H9 (cell line): ENCODE measurements around the gene PNPLA4. TPM values are rescaled to one million over a fixed set of nuclear protein-coding genes. Genes with fewer than 3 reads are reported as not detected.

Experiments used
- DNase-seq: peaks from one replicate; pipeline ENCODE4 v3.0.0-alpha.2; 2017
- H2AFZ ChIP-seq: one replicate; pipeline ENCODE4 v1.6.1; 2013; ENCODE audit warnings: mild to moderate bottlenecking, low read length, control low read depth, moderate library complexity
- H2AK5ac ChIP-seq: 2 replicates; pipeline ENCODE4 v1.6.1; 2013; ENCODE audit warnings: low read length, control low read depth, mixed read lengths; ENCODE audit not compliant: insufficient read length
- H2BK120ac ChIP-seq: one replicate; pipeline ENCODE4 v1.6.1; 2013; ENCODE audit warnings: low read depth, mild to moderate bottlenecking, low read length, control low read depth, inconsistent platforms; ENCODE audit not compliant: poor library complexity, severe bottlenecking
- H2BK12ac ChIP-seq: 2 replicates; pipeline ENCODE4 v1.6.1; 2013; ENCODE audit warnings: low read length, control low read depth, mixed read lengths, low read depth; ENCODE audit not compliant: insufficient read length
- H2BK15ac ChIP-seq: 2 replicates; pipeline ENCODE4 v1.6.1; 2013; ENCODE audit warnings: low read depth, low read length, control low read depth
- H2BK20ac ChIP-seq: one replicate; pipeline ENCODE4 v1.6.1; 2013; ENCODE audit warnings: low read depth, mild to moderate bottlenecking, low read length, control low read depth, inconsistent platforms; ENCODE audit not compliant: poor library complexity, severe bottlenecking
- H2BK5ac ChIP-seq: 2 replicates; pipeline ENCODE4 v1.6.1; 2013; ENCODE audit warnings: low read length, control low read depth, mixed read lengths; ENCODE audit not compliant: insufficient read length
- H3K14ac ChIP-seq: 2 replicates; pipeline ENCODE4 v1.6.1; 2013; ENCODE audit warnings: low read length, control low read depth; ENCODE audit not compliant: insufficient read depth
- H3K18ac ChIP-seq: 2 replicates; pipeline ENCODE4 v1.6.1; 2013; ENCODE audit warnings: low read depth, mild to moderate bottlenecking, mixed read lengths, low read length, control low read depth; ENCODE audit not compliant: insufficient read length
- H3K23ac ChIP-seq: 2 replicates; pipeline ENCODE4 v1.6.1; 2013; ENCODE audit warnings: low read length, control low read depth, mixed read lengths, low read depth; ENCODE audit not compliant: insufficient read length
- H3K23me2 ChIP-seq: 2 replicates; pipeline ENCODE4 v1.6.1; 2013; ENCODE audit warnings: low read depth, mild to moderate bottlenecking, mixed read lengths, low read length, control low read depth; ENCODE audit not compliant: insufficient read length, poor library complexity, severe bottlenecking
- H3K27ac ChIP-seq: 2 replicates; pipeline ENCODE4 v1.5.1; 2013; ENCODE audit warnings: low read length, control low read depth, mixed read lengths, low read depth; ENCODE audit not compliant: insufficient read length
- H3K27me3 ChIP-seq: 2 replicates; pipeline ENCODE4 v1.6.1; 2013; ENCODE audit warnings: low read length, control low read depth, inconsistent platforms; ENCODE audit not compliant: insufficient read depth
- H3K4ac ChIP-seq: 2 replicates; pipeline ENCODE4 v1.6.1; 2013; ENCODE audit warnings: low read depth, mild to moderate bottlenecking, control low read depth, inconsistent platforms, low read length, moderate library complexity
- H3K4me1 ChIP-seq: 2 replicates; pipeline ENCODE4 v1.6.1; 2013; ENCODE audit warnings: low read length, control low read depth, inconsistent platforms; ENCODE audit not compliant: insufficient read depth
- H3K4me2 ChIP-seq: 2 replicates; pipeline ENCODE4 v1.6.1; 2013; ENCODE audit warnings: low read length, control low read depth, mixed read lengths; ENCODE audit not compliant: insufficient read length, insufficient read depth
- H3K56ac ChIP-seq: 2 replicates; pipeline ENCODE4 v1.6.1; 2013; ENCODE audit warnings: low read depth, mild to moderate bottlenecking, mixed read lengths, low read length, control low read depth; ENCODE audit not compliant: insufficient read length
- H3K79me1 ChIP-seq: 2 replicates; pipeline ENCODE4 v1.6.1; 2013; ENCODE audit warnings: low read depth, mild to moderate bottlenecking, moderate library complexity, low read length, control low read depth, inconsistent platforms; ENCODE audit not compliant: insufficient read depth, poor library complexity, severe bottlenecking
- H3K79me2 ChIP-seq: 2 replicates; pipeline ENCODE4 v1.6.1; 2013; ENCODE audit warnings: low read length, control low read depth, inconsistent platforms; ENCODE audit not compliant: insufficient read depth
- H3K9ac ChIP-seq: 2 replicates; pipeline ENCODE4 v1.6.1; 2013; ENCODE audit warnings: low read length, control low read depth, mixed read lengths; ENCODE audit not compliant: insufficient read length; ENCODE audit errors: extremely low read depth
- H3K9me3 ChIP-seq: one replicate; pipeline ENCODE4 v1.6.1; 2013; ENCODE audit warnings: low read depth, low read length, inconsistent platforms; ENCODE audit not compliant: control insufficient read depth
- H3T11ph ChIP-seq: one replicate; pipeline ENCODE4 v1.6.1; 2013; ENCODE audit warnings: mild to moderate bottlenecking, low read length, control low read depth, inconsistent platforms
- H4K20me1 ChIP-seq: one replicate; pipeline ENCODE4 v1.6.1; 2013; ENCODE audit not compliant: control insufficient read depth, insufficient read length, insufficient read depth
- H4K5ac ChIP-seq: 2 replicates; pipeline ENCODE4 v1.6.1; 2013; ENCODE audit warnings: low read depth, mild to moderate bottlenecking, mixed read lengths, low read length, control low read depth; ENCODE audit not compliant: insufficient read length
- H4K8ac ChIP-seq: replicated peaks from 2 replicates; pipeline ENCODE4 v1.6.1; 2013; ENCODE audit warnings: low read length, control low read depth, mixed read lengths, low read depth; ENCODE audit not compliant: insufficient read length
- H4K91ac ChIP-seq: 2 replicates; pipeline ENCODE4 v1.6.1; 2013; ENCODE audit warnings: low read depth, mild to moderate bottlenecking, moderate library complexity, mixed read lengths, low read length, control low read depth; ENCODE audit not compliant: insufficient read length
- H3K27ac Mint-ChIP-seq, 3 experiments: 2 replicates in 2 of 3; 3 replicates in 1 of 3; pipeline ENCODE4 v1.8.0; 2020 to 2021; ENCODE audit warnings: mixed read lengths in 3 of 3, mild to moderate bottlenecking in 1 of 3, moderate library complexity in 1 of 3
- H3K27me3 Mint-ChIP-seq: 2 replicates; pipeline ENCODE4 v1.8.0; 2021; ENCODE audit warnings: low read depth, mild to moderate bottlenecking, moderate library complexity, mixed read lengths
- H3K36me3 Mint-ChIP-seq, 3 experiments: 2 replicates in 2 of 3; 3 replicates in 1 of 3; pipeline ENCODE4 v1.8.0; 2020 to 2021; ENCODE audit warnings: low read depth in 3 of 3, mixed read lengths in 3 of 3; ENCODE audit not compliant: insufficient read depth in 1 of 3
- H3K4me1 Mint-ChIP-seq, 2 experiments: 2 replicates each; pipeline ENCODE4 v1.8.0; 2020; ENCODE audit warnings: mixed read lengths in 2 of 2
- H3K4me3 Mint-ChIP-seq, 2 experiments: 2 replicates in 1 of 2; 3 replicates in 1 of 2; pipeline ENCODE4 v1.8.0; 2020 to 2021; ENCODE audit warnings: mild to moderate bottlenecking in 2 of 2, mixed read lengths in 2 of 2, moderate library complexity in 1 of 2
- H3K9me3 Mint-ChIP-seq, 2 experiments: 2 replicates in 1 of 2; 3 replicates in 1 of 2; pipeline ENCODE4 v1.8.0; 2020; ENCODE audit warnings: mild to moderate bottlenecking in 2 of 2, mixed read lengths in 2 of 2, moderate library complexity in 1 of 2
- WGBS: extraction: QIAGEN DNeasy Blood & Tissue Kit; methylation state at CpG from one replicate; pipeline ENCODE4 v1.1.7; 2013; ENCODE audit warnings: missing lambda C conversion rate, low lambda C conversion rate, mixed read lengths; ENCODE audit not compliant: insufficient read length; ENCODE audit errors: extremely low coverage; 5-methylcytosine and 5-hydroxymethylcytosine counted together
- total RNA-seq: library from RNA; stranded (reverse); gene quantifications from 2 replicates; pipeline ENCODE4 v1.2.1, GENCODE V29; 2021
- TF ChIP-seq, protein P1 (sequence below): fragments of 200-600 bp; sonication (generic); conservative IDR thresholded peaks from 3 replicates; pipeline ENCODE4 v1.8.0; 2021; ENCODE audit warnings: antibody characterized with exemption, mild to moderate bottlenecking

The PNPLA4 gene
- total RNA-seq, 1 experiment from 2014 or later = 21.4 TPM

DNA sequence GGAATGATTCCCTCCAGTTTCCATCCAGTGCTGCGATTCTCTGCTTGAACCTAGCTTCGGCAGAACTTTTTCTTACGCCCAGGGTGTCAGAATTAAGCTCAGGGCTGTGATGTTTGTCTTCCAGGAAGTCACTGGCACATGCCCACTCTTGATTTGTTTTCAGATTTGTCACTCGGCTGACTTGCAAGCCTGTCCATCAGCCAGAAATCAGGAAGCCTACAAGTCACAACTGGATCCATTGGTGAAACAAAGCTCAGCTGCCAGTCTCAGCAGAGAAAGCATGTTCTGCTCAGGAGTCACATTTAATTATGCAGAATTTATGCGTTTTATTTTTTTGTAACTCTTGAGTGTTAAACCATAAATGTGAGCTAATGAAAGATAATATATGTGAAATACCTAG is 38.2 kb upstream of the PNPLA4 start:
- no peak overlapping the region for H3K9ac ChIP-seq
- H3K18ac ChIP-seq = no peak overlapping the region
- DNase-seq = no peak
- no peaks in the 10 kb centered on the region for H3K23me2 ChIP-seq
- H3K27me3 ChIP-seq = no peaks in the 10 kb centered on the region
- no peak overlapping the region for H2BK15ac ChIP-seq
- H3T11ph ChIP-seq = no peak overlapping the region
- no peaks in the 10 kb centered on the region for H4K20me1 ChIP-seq
- no peak overlapping the region for H2AK5ac ChIP-seq
- no peak overlapping the region for H3K4me2 ChIP-seq
- Mint-ChIP-seq H3K27me3 (no peaks in the 10 kb centered on the region; the same call in 1 of the 2 replicates), H3K4me1 (no peaks in the 10 kb centered on the region), H3K4me3 (no peak overlapping the region), H3K36me3 (peaks cover 0 to 3% (median 0%) of the 10 kb centered on the region in 3 experiments; a peak in 2 of 7 replicates), H3K27ac (no peak overlapping the region), H3K9me3 (peaks cover 2 to 4% of the 10 kb centered on the region in 2 experiments; a peak in 3 of 5 replicates)
- H3K9me3 ChIP-seq = no peaks in the 10 kb centered on the region
- TF ChIP-seq, protein P1, sequence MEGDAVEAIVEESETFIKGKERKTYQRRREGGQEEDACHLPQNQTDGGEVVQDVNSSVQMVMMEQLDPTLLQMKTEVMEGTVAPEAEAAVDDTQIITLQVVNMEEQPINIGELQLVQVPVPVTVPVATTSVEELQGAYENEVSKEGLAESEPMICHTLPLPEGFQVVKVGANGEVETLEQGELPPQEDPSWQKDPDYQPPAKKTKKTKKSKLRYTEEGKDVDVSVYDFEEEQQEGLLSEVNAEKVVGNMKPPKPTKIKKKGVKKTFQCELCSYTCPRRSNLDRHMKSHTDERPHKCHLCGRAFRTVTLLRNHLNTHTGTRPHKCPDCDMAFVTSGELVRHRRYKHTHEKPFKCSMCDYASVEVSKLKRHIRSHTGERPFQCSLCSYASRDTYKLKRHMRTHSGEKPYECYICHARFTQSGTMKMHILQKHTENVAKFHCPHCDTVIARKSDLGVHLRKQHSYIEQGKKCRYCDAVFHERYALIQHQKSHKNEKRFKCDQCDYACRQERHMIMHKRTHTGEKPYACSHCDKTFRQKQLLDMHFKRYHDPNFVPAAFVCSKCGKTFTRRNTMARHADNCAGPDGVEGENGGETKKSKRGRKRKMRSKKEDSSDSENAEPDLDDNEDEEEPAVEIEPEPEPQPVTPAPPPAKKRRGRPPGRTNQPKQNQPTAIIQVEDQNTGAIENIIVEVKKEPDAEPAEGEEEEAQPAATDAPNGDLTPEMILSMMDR = no peak
- no peak overlapping the region for H2BK120ac ChIP-seq
- no peak overlapping the region for H4K5ac ChIP-seq
- no peak overlapping the region for H3K23ac ChIP-seq
- H3K4ac ChIP-seq = no peak overlapping the region
- H3K56ac ChIP-seq = no peak overlapping the region
- no peak overlapping the region for H4K8ac ChIP-seq
- no peak overlapping the region for H4K91ac ChIP-seq
- H3K14ac ChIP-seq = no peak overlapping the region
- no peaks in the 10 kb centered on the region for H3K79me1 ChIP-seq
- H2AFZ ChIP-seq = no peak overlapping the region
- H3K79me2 ChIP-seq = no peaks in the 10 kb centered on the region; the same call in 1 of the 2 replicates
- H3K27ac ChIP-seq = no peak overlapping the region
- peak overlapping the region; percentile 53 for H2BK5ac ChIP-seq
- no CpG with 5 or more reads among the region's 5 CpGs for WGBS
- H2BK20ac ChIP-seq = no peak overlapping the region
- H2BK12ac ChIP-seq = no peak overlapping the region
- no peaks in the 10 kb centered on the region for H3K4me1 ChIP-seq
